ENCODE results near the gene MOV10L1.
"Not testable (repeated sequence)": the region's sequence is repeated elsewhere in the genome, so short reads cannot be mapped to it uniquely, and the experiment has no call there.

Gene MOV10L1

DNA sequence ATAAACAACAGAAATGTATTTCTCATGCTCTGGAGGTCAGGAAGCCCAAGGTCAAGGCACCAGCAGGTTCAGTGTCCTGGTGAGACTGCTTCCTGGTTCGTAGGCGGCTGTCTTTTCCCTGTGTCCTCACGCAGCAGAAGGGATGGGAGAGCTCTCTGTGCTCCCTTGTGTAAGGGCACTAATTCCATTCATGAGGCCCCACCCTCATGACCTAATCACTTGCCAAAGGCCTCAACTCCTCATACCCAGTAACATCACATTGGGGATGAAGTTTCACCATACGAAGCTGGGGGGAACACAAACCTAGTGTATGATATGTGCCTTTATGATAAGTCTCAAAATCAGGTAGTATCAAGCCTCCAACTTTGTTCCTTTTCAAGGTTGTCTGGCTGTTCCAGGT, 42.1 kb downstream of the MOV10L1 start:
- no peak for DNase-seq (ENCODE audit: extremely low read depth in 1 of 2, low read depth in 1 of 2)

GRCh38 chr22:50134481-50134880, 44.7 kb downstream of the MOV10L1 start:
- DNase-seq (ENCODE audit: extremely low read depth in 1 of 2, low read depth in 1 of 2), result no peak

- DNase-seq (ENCODE audit: extremely low read depth in 1 of 2, low read depth in 1 of 2), result no peak
Measured at GRCh38 chr22:50136581-50137015, 46.8 kb downstream of the MOV10L1 start.

- DNase-seq (ENCODE audit: extremely low read depth in 1 of 2, low read depth in 1 of 2), result not testable (repeated sequence)
Measured at GRCh38 chr22:50137277-50137676, 47.5 kb downstream of the MOV10L1 start.

DNA sequence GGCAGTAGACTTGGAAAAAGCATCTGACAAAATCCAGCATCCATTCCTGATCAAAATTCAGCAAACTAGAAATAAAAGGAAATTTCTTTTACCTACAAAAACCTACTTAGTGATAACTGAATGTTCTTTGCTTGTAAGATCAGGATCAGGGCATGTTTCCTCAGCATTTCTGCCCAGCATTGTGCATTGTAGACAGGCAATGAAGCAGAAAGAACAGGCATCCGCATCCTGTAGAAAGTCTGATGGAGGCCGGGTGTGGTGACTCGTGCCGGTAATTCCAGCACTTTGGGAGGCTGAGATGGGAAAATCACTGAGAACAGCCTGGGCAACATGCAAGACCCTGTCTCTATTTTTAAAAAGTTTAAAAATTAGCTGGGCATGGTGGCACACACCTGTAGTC, 48.2 kb downstream of the MOV10L1 start:
- no peak for DNase-seq (ENCODE audit: extremely low read depth in 1 of 2, low read depth in 1 of 2)

DNA sequence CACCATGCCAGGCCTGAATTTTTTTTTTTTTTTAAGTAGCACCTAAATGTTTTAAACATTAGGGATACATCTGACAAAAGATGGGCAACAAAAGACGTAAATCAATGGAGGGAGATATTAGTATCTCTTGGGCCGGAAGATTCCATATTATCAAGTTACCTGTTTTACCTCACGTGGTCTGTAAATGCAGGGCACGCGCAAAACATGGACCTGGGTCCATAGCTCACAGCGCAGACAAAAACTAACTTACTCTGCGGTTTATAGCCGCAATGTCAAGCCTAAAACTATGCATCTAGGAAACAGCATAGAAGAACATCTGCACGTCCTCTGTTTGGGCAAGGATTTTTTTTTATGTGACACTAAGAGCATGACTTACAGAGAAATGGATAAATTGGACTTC, 49.2 kb downstream of the MOV10L1 start:
- DNase-seq (ENCODE audit: extremely low read depth in 1 of 2, low read depth in 1 of 2), result no peak

DNA sequence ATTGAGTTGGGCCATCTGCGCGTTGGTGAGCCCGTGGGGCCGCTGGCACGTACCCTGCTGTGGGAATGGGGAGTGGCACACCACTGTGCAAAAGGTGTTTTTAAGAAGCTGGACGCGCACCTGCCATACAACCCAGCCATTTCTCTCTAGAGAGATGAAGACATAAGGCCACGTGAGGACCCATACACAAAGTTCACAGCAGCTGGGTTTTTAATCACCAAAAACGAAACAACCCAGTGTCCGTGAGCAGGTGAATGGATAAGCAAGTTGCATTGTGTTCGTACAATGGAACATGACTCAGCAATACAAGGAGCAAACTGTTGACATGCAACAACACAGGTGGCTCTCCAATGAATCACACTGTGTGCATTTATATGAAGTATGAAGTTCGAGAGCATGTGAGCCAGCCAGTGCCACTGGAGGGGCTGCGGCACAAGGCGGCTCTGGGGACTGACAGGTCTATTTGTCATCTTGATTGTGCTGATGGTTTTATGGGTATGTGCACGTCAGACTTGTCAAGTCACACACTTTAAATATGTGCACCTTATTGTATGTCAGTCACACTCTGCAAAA, 50.1 kb downstream of the MOV10L1 start:
- DNase-seq (ENCODE audit: extremely low read depth in 1 of 2, low read depth in 1 of 2), result no peak

DNA sequence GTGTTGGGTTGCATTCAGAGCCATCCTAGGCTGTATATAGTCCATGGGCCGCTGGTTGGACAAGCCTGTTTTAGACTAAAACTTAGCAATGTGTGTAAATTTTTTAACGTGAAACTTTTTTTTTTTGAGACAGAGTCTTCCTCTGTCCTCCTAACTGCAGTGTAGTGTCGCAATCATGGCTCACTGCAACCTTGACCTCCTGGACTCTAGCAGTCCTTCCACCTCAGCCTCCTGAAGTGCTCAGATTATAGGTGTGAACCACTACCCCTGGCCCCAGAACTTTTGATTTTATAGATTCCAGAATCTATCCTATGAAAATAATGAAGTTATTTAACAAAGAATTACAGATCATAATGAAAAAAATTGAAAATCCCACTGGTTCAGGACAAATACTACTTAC, 50.8 kb downstream of the MOV10L1 start:
- no peak for DNase-seq (ENCODE audit: extremely low read depth in 1 of 2, low read depth in 1 of 2)

GRCh38 chr22:50141462-50141861, 51.7 kb downstream of the MOV10L1 start:
- DNase-seq (ENCODE audit: extremely low read depth in 1 of 2, low read depth in 1 of 2), result no peak

GRCh38 chr22:50141891-50142363, 52.1 kb downstream of the MOV10L1 start:
- no peak for DNase-seq (ENCODE audit: extremely low read depth in 1 of 2, low read depth in 1 of 2)

DNA sequence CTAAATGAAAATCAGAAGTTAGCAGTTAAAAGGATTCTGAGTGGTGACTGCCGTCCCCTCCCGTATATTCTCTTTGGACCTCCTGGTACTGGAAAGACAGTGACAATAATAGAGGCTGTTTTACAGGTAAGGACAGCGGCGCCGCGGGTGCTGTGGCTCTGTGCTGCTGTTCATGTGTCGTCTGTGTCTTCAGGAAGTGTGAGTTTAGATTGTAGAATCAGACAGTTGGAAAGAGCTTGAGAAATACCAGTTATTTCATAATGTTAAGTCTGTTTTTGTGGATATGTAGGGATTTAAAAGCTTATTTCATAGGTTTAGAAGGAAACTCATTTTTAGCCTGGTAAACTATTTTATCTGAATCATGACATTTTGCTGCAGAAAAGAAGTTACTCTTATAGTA, 53.3 kb downstream of the MOV10L1 start:
- no peak for DNase-seq (ENCODE audit: extremely low read depth in 1 of 2, low read depth in 1 of 2)

- no peak for DNase-seq (ENCODE audit: extremely low read depth in 1 of 2, low read depth in 1 of 2)
Measured at GRCh38 chr22:50144005-50144614, 54.3 kb downstream of the MOV10L1 start.

- no peak for DNase-seq (ENCODE audit: extremely low read depth in 1 of 2, low read depth in 1 of 2)
Measured at GRCh38 chr22:50145721-50146438, 56.1 kb downstream of the MOV10L1 start.

GRCh38 chr22:50146439-50147238, 56.8 kb downstream of the MOV10L1 start:
- DNase-seq (ENCODE audit: extremely low read depth in 1 of 2, low read depth in 1 of 2), result no peak

GRCh38 chr22:50147258-50148165, 57.7 kb downstream of the MOV10L1 start:
- not testable (repeated sequence) for DNase-seq (ENCODE audit: extremely low read depth in 1 of 2, low read depth in 1 of 2)

GRCh38 chr22:50148166-50148500, 58.3 kb downstream of the MOV10L1 start:
- no peak for DNase-seq (ENCODE audit: extremely low read depth in 1 of 2, low read depth in 1 of 2)

DNA sequence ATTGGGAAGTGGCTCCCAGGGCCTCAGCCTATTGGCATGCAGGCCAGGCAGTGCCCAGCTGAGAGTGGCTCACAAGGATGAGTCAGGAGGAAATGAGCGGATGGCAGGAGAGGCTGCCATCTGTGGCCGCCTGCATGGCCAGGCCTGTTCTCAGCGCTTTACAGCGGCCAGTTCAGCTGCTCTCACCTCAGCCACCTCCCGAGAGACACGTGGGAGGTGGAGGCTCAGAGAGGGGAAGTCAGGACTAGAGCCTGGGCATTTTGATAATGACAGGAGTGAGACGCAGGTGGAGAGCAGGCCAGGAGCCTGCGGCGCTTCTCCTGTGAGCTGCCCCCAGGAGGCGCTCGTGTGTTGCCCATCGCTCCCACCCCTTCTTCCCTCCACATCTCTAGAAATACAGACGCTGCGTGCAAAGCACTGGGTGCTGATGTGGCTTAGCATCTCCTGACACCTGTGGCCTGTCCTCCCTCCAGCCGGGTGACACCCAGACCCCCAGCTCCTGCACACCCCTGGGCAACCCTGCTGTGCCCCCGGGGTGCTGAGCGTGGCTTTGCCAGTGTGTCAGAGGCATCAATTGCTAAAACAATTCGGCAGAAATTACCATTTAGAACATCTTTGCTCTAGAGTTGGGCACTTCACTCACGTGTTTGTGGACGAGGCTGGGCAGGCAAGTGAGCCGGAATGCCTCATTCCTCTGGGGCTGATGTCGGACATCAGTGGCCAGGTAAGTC, 59.4 kb downstream of the MOV10L1 start:
- peak; percentile 48 to 57 for DNase-seq (ENCODE audit: extremely low read depth in 1 of 2, low read depth in 1 of 2)

- no peak for DNase-seq (ENCODE audit: extremely low read depth in 1 of 2, low read depth in 1 of 2)
Measured at GRCh38 chr22:50150161-50151129, 60.6 kb downstream of the MOV10L1 start.

Data from activated CD8-positive, alpha-beta memory T cell treated with anti-CD3 and anti-CD28 coated beads for 1 hour (primary cell).